H9 (cell line): ENCODE measurements around the gene KIF2C. TPM values are rescaled to one million over a fixed set of nuclear protein-coding genes. Genes with fewer than 3 reads are reported as not detected.
A peak's percentile ranks its signal among the peaks of the same experiment; 100 is the strongest.

ENCODE experiments used
- DNase-seq: peaks from one replicate; pipeline ENCODE4 v3.0.0-alpha.2; 2017
- H2AFZ ChIP-seq: one replicate; pipeline ENCODE4 v1.6.1; 2013; ENCODE audit warnings: mild to moderate bottlenecking, low read length, control low read depth, moderate library complexity
- H2AK5ac ChIP-seq: 2 replicates; pipeline ENCODE4 v1.6.1; 2013; ENCODE audit warnings: low read length, control low read depth, mixed read lengths; ENCODE audit not compliant: insufficient read length
- H2BK120ac ChIP-seq: one replicate; pipeline ENCODE4 v1.6.1; 2013; ENCODE audit warnings: low read depth, mild to moderate bottlenecking, low read length, control low read depth, inconsistent platforms; ENCODE audit not compliant: poor library complexity, severe bottlenecking
- H2BK12ac ChIP-seq: 2 replicates; pipeline ENCODE4 v1.6.1; 2013; ENCODE audit warnings: low read length, control low read depth, mixed read lengths, low read depth; ENCODE audit not compliant: insufficient read length
- H2BK15ac ChIP-seq: 2 replicates; pipeline ENCODE4 v1.6.1; 2013; ENCODE audit warnings: low read depth, low read length, control low read depth
- H2BK20ac ChIP-seq: one replicate; pipeline ENCODE4 v1.6.1; 2013; ENCODE audit warnings: low read depth, mild to moderate bottlenecking, low read length, control low read depth, inconsistent platforms; ENCODE audit not compliant: poor library complexity, severe bottlenecking
- H2BK5ac ChIP-seq: 2 replicates; pipeline ENCODE4 v1.6.1; 2013; ENCODE audit warnings: low read length, control low read depth, mixed read lengths; ENCODE audit not compliant: insufficient read length
- H3K14ac ChIP-seq: 2 replicates; pipeline ENCODE4 v1.6.1; 2013; ENCODE audit warnings: low read length, control low read depth; ENCODE audit not compliant: insufficient read depth
- H3K18ac ChIP-seq: 2 replicates; pipeline ENCODE4 v1.6.1; 2013; ENCODE audit warnings: low read depth, mild to moderate bottlenecking, mixed read lengths, low read length, control low read depth; ENCODE audit not compliant: insufficient read length
- H3K23ac ChIP-seq: 2 replicates; pipeline ENCODE4 v1.6.1; 2013; ENCODE audit warnings: low read length, control low read depth, mixed read lengths, low read depth; ENCODE audit not compliant: insufficient read length
- H3K23me2 ChIP-seq: 2 replicates; pipeline ENCODE4 v1.6.1; 2013; ENCODE audit warnings: low read depth, mild to moderate bottlenecking, mixed read lengths, low read length, control low read depth; ENCODE audit not compliant: insufficient read length, poor library complexity, severe bottlenecking
- H3K27ac ChIP-seq: 2 replicates; pipeline ENCODE4 v1.5.1; 2013; ENCODE audit warnings: low read length, control low read depth, mixed read lengths, low read depth; ENCODE audit not compliant: insufficient read length
- H3K27me3 ChIP-seq: 2 replicates; pipeline ENCODE4 v1.6.1; 2013; ENCODE audit warnings: low read length, control low read depth, inconsistent platforms; ENCODE audit not compliant: insufficient read depth
- H3K4ac ChIP-seq: 2 replicates; pipeline ENCODE4 v1.6.1; 2013; ENCODE audit warnings: low read depth, mild to moderate bottlenecking, control low read depth, inconsistent platforms, low read length, moderate library complexity
- H3K4me1 ChIP-seq: 2 replicates; pipeline ENCODE4 v1.6.1; 2013; ENCODE audit warnings: low read length, control low read depth, inconsistent platforms; ENCODE audit not compliant: insufficient read depth
- H3K4me2 ChIP-seq: 2 replicates; pipeline ENCODE4 v1.6.1; 2013; ENCODE audit warnings: low read length, control low read depth, mixed read lengths; ENCODE audit not compliant: insufficient read length, insufficient read depth
- H3K56ac ChIP-seq: 2 replicates; pipeline ENCODE4 v1.6.1; 2013; ENCODE audit warnings: low read depth, mild to moderate bottlenecking, mixed read lengths, low read length, control low read depth; ENCODE audit not compliant: insufficient read length
- H3K79me1 ChIP-seq: 2 replicates; pipeline ENCODE4 v1.6.1; 2013; ENCODE audit warnings: low read depth, mild to moderate bottlenecking, moderate library complexity, low read length, control low read depth, inconsistent platforms; ENCODE audit not compliant: insufficient read depth, poor library complexity, severe bottlenecking
- H3K79me2 ChIP-seq: 2 replicates; pipeline ENCODE4 v1.6.1; 2013; ENCODE audit warnings: low read length, control low read depth, inconsistent platforms; ENCODE audit not compliant: insufficient read depth
- H3K9ac ChIP-seq: 2 replicates; pipeline ENCODE4 v1.6.1; 2013; ENCODE audit warnings: low read length, control low read depth, mixed read lengths; ENCODE audit not compliant: insufficient read length; ENCODE audit errors: extremely low read depth
- H3K9me3 ChIP-seq: one replicate; pipeline ENCODE4 v1.6.1; 2013; ENCODE audit warnings: low read depth, low read length, inconsistent platforms; ENCODE audit not compliant: control insufficient read depth
- H3T11ph ChIP-seq: one replicate; pipeline ENCODE4 v1.6.1; 2013; ENCODE audit warnings: mild to moderate bottlenecking, low read length, control low read depth, inconsistent platforms
- H4K20me1 ChIP-seq: one replicate; pipeline ENCODE4 v1.6.1; 2013; ENCODE audit not compliant: control insufficient read depth, insufficient read length, insufficient read depth
- H4K5ac ChIP-seq: 2 replicates; pipeline ENCODE4 v1.6.1; 2013; ENCODE audit warnings: low read depth, mild to moderate bottlenecking, mixed read lengths, low read length, control low read depth; ENCODE audit not compliant: insufficient read length
- H4K8ac ChIP-seq: replicated peaks from 2 replicates; pipeline ENCODE4 v1.6.1; 2013; ENCODE audit warnings: low read length, control low read depth, mixed read lengths, low read depth; ENCODE audit not compliant: insufficient read length
- H4K91ac ChIP-seq: 2 replicates; pipeline ENCODE4 v1.6.1; 2013; ENCODE audit warnings: low read depth, mild to moderate bottlenecking, moderate library complexity, mixed read lengths, low read length, control low read depth; ENCODE audit not compliant: insufficient read length
- H3K27ac Mint-ChIP-seq, 3 experiments: 2 replicates in 2 of 3; 3 replicates in 1 of 3; pipeline ENCODE4 v1.8.0; 2020 to 2021; ENCODE audit warnings: mixed read lengths in 3 of 3, mild to moderate bottlenecking in 1 of 3, moderate library complexity in 1 of 3
- H3K27me3 Mint-ChIP-seq: 2 replicates; pipeline ENCODE4 v1.8.0; 2021; ENCODE audit warnings: low read depth, mild to moderate bottlenecking, moderate library complexity, mixed read lengths
- H3K36me3 Mint-ChIP-seq, 3 experiments: 2 replicates in 2 of 3; 3 replicates in 1 of 3; pipeline ENCODE4 v1.8.0; 2020 to 2021; ENCODE audit warnings: low read depth in 3 of 3, mixed read lengths in 3 of 3; ENCODE audit not compliant: insufficient read depth in 1 of 3
- H3K4me1 Mint-ChIP-seq, 2 experiments: 2 replicates each; pipeline ENCODE4 v1.8.0; 2020; ENCODE audit warnings: mixed read lengths in 2 of 2
- H3K4me3 Mint-ChIP-seq, 2 experiments: 2 replicates in 1 of 2; 3 replicates in 1 of 2; pipeline ENCODE4 v1.8.0; 2020 to 2021; ENCODE audit warnings: mild to moderate bottlenecking in 2 of 2, mixed read lengths in 2 of 2, moderate library complexity in 1 of 2
- H3K9me3 Mint-ChIP-seq, 2 experiments: 2 replicates in 1 of 2; 3 replicates in 1 of 2; pipeline ENCODE4 v1.8.0; 2020; ENCODE audit warnings: mild to moderate bottlenecking in 2 of 2, mixed read lengths in 2 of 2, moderate library complexity in 1 of 2
- CTCF ChIP-seq: fragments of 200-600 bp; sonication (generic); conservative IDR thresholded peaks from 3 replicates; pipeline ENCODE4 v1.8.0; 2021; ENCODE audit warnings: antibody characterized with exemption, mild to moderate bottlenecking
- WGBS: extraction: QIAGEN DNeasy Blood & Tissue Kit; methylation state at CpG from one replicate; pipeline ENCODE4 v1.1.7; 2013; ENCODE audit warnings: missing lambda C conversion rate, low lambda C conversion rate, mixed read lengths; ENCODE audit not compliant: insufficient read length; ENCODE audit errors: extremely low coverage; 5-methylcytosine and 5-hydroxymethylcytosine counted together
- total RNA-seq: library from RNA; stranded (reverse); gene quantifications from 2 replicates; pipeline ENCODE4 v1.2.1, GENCODE V29; 2021

KIF2C gene
- total RNA-seq, 1 experiment from 2014 or later, result 73.1 TPM

DNA sequence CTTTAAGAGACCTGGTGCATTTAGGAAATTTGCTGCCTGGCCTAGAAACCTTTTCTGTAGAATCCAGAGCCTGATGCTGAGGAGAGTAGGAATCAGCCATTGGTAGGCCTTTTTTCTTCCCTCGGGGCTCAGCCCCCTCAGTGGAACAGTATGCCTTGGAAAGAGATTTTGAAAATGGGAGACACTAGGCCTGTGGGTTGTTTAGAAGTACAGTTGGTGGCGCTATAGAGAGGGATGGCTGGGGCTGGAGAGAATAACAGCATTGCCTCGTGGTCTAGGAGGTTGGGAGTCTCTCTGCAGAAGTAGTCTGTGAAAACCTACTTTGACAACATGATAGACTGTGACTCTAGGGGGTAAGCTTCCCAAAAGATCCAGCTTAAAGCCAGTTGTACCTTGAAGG, 8.2 kb downstream of the KIF2C start:
- no peak overlapping the region for H3K14ac ChIP-seq
- no peak overlapping the region for H3K27ac Mint-ChIP-seq
- no peak overlapping the region for H3K4me3 Mint-ChIP-seq

More for the DNA sequence above, 8.2 kb downstream of the KIF2C start:
- H3K79me1 ChIP-seq, result no peaks in the 10 kb centered on the region
- H4K8ac ChIP-seq, result no peak overlapping the region
- no peak overlapping the region for H3K4ac ChIP-seq
- no peak overlapping the region for H2BK15ac ChIP-seq
- H3K56ac ChIP-seq, result no peak overlapping the region
- Mint-ChIP-seq H3K27me3 (no peaks in the 10 kb centered on the region), H3K9me3 (no peaks in the 10 kb centered on the region; a peak in 1 of 5 replicates), H3K36me3 (peaks cover 42 to 80% (median 79%) of the 10 kb centered on the region in 3 experiments; a peak in 6 of 7 replicates), H3K4me1 (peaks cover 0 to 6% of the 10 kb centered on the region in 2 experiments; a peak in 2 of 4 replicates)
- H2BK120ac ChIP-seq, result no peak overlapping the region
- no peak overlapping the region for H3K27ac ChIP-seq
- H3K4me1 ChIP-seq, result no peaks in the 10 kb centered on the region
- H4K20me1 ChIP-seq, result no peaks in the 10 kb centered on the region
- no peaks in the 10 kb centered on the region for H3K23me2 ChIP-seq
- H3K23ac ChIP-seq, result no peak overlapping the region
- no peaks in the 10 kb centered on the region for H3K9me3 ChIP-seq
- no peaks in the 10 kb centered on the region; the same call in 1 of the 2 replicates for H3K79me2 ChIP-seq
- H3T11ph ChIP-seq, result no peak overlapping the region
- DNase-seq, result no peak
- H3K9ac ChIP-seq, result no peak overlapping the region
- no peak overlapping the region for H2BK12ac ChIP-seq
- peak; percentile 41; the same call in 2 of the 3 replicates for TF ChIP-seq CTCF
- H3K18ac ChIP-seq, result no peak overlapping the region
- no peak overlapping the region for H2AFZ ChIP-seq
- no peak overlapping the region for H4K5ac ChIP-seq
- no peak overlapping the region for H2BK20ac ChIP-seq
- no peak overlapping the region for H4K91ac ChIP-seq
- no peak overlapping the region for H2BK5ac ChIP-seq
- no peak overlapping the region for H2AK5ac ChIP-seq
- no peak overlapping the region for H3K4me2 ChIP-seq
- no peaks in the 10 kb centered on the region for H3K27me3 ChIP-seq
- WGBS, result no CpG with 5 or more reads among the region's 3 CpGs
